Activated T-helper 9 cell treated with anti-CD3 and anti-CD28 coated beads, Interleukin-2, amount 50 U/mL, for 16 hours (primary cell): ENCODE results near the gene TSPAN3.

Experiments used
- DNase-seq: peaks from one replicate; pipeline ENCODE4 v3.0.0-alpha.2; 2020; ENCODE audit warnings: low read depth

Gene TSPAN3

GRCh38 chr15:77009646-77010311 is 61.1 kb downstream of the TSPAN3 start:
- DNase-seq = no peak

DNA sequence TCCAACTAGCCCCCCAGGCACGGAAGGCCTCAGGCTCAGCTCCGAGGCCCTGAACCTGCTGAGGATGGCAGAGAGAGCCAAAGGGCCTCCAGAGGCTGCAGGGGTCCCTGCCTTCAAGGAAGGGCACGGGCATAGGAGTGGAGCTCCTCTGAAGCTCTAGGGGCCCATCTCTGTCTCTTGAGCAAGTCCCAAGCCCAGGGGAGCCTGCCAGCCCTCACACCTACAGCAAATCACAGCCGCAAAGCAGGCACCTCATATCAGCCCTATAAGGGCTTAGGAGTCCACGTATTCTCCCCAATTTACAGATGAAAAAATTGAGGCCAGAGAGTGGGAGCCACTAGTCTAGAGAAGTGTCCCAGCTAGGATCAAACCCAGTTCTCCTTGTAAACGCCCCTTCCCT is 61.7 kb downstream of the TSPAN3 start:
- DNase-seq = no peak

DNA sequence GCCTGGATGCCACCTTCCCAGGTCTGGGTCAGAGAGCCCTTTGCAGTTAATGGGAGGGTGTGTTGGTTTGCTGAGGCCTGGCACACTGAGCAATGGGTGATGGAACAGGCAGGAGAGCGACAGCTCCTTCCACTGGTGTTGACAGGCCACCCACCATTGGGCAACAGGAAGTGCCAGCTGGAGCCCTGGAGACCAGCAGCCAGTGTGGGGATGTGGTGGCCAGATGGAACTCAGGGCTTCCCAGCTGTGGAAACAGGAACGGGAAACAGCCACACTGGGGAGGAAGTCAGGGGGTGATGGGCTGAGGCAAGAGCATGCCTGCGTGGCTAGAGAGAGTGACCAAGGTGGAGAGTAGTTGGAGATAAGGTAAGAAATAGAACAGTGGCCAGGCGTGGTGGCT is 66.7 kb downstream of the TSPAN3 start:
- DNase-seq = no peak

DNA sequence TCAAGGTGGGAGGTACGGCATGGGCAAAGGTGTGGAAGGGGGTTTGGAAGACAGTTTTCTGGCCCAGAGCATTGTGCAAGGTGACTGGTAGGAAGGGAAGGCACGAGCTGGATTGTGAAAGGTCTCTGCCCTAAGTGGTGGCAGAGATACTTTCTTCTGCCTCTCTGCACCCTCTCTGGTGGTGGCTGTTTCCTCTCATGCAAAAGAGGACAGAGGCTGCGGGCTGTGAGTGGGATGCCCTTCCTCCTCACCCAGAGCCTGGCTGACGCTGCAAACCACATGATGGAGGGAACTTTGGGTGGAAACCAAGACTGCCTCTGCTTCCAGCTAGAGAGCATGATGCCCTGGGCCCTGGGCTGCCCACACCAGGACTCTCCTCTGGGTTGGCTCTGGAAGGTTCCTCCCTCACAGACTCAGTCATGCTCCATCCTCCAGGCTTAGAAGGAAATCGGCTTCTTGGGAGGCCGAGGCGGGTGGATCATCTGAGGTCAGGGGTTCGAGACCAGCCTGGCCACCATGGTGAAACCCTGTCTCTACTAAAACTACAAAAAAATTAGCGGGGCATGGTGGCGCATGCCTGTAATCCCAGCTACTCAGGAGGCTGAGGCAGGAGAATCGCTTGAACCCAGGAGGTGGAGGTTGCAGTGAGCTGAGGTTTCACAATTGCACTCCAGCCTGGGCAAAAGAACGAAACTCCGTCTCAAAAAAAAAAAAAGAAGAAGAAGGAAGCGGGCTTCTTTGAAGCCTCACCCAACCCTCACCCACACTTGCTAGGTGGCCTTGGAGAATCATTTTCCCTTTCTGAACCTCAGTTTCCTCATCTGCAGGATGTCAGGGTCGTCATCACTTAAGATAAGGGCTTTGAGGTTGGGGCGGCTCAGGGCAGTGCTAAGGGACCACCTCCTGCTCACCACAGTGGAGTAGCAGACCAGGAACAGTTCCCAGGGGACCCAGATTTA is 67.7 kb downstream of the TSPAN3 start:
- DNase-seq = peak; percentile 61

DNA sequence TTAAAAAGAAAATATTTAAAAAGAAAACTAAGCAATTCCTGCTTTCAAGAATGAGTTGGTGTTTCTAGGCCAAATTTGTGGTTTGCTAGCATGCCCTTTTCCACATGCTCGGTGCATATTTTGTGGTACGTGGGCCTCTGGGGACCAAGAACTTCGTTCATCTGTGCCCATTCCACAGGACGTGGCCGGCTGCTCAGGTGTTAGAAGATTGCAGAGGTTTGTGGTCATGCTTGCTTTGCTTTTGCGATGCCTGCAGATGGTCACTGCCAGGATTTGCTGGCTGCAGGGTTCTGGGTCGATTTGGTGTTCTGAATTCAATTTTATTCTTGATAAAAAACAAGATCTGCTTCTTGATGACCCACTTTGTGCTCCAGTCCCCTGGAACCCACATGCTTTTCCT is 68.5 kb downstream of the TSPAN3 start:
- DNase-seq = no peak

GRCh38 chr15:77001966-77002365 is 68.9 kb downstream of the TSPAN3 start:
- DNase-seq = no peak

- DNase-seq = no peak
Observed at GRCh38 chr15:77001351-77001750, 69.6 kb downstream of the TSPAN3 start.

DNA sequence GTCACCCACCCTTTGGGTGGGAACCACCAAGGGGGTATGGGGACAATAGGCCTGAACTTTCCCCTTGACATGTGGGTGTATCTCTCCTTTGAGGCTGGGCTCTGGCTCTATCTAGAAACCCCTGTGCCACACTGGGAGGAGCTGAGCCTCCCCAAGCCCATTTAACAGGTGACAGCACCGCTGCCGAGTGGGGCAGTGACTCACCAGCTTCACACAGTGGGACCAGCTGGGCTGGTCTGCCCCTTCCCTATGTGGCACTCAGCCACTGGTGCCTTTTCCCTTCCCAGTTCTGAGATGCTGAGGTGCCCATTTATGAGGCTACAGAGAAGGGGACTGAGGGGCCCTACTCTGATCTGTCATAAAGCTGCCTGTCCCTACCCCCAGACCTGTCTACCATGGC is 70.9 kb downstream of the TSPAN3 start:
- no peak for DNase-seq

- DNase-seq = no peak
Observed at GRCh38 chr15:76998663-76999285, 72.1 kb downstream of the TSPAN3 start.

DNA sequence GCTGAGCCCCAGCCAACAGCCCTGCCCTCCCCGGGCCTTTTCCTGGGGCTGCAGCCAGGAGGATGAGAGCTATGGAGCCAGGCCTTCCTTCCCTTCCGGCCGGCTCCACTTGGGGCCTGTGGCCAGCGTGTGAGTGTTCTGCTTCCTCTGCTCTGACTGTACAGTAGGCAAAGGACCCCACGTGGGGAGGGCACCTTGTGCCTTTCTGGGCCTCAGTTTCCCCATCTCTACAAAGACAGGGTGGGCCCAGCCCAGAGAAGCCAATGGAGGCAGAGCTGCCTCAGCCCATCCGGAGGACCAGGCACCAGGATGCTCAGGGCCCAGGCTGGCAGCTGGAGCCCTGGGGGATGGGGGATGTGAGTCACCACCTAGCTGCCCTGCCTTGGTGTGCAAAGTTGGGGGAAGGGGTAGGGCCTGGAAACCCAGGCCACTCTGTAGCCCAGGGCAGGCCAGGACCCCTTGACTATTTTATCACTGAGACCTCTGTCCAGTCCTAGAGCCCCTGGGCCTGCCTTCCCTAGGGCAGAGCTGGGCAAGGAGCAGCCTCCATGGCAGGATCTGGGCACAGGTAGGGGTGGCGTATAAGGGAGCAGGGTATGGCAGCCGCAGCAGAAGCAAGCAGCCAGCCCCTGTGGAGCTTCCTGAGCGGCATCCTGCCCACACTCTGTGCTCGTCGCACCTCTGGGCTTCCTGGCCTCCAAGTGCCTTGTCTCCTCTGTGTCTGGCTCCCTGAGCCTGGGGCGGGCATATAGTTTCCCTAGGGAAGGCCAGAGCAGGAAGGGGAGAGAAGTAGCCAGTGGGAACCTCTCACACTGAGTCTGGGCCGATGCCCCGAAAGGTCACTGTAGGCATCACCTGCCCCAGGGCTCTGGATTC is 74.1 kb downstream of the TSPAN3 start:
- peak; percentile 44 for DNase-seq

- no peak for DNase-seq
Observed at GRCh38 chr15:76996076-76996525, 74.8 kb downstream of the TSPAN3 start.

DNA sequence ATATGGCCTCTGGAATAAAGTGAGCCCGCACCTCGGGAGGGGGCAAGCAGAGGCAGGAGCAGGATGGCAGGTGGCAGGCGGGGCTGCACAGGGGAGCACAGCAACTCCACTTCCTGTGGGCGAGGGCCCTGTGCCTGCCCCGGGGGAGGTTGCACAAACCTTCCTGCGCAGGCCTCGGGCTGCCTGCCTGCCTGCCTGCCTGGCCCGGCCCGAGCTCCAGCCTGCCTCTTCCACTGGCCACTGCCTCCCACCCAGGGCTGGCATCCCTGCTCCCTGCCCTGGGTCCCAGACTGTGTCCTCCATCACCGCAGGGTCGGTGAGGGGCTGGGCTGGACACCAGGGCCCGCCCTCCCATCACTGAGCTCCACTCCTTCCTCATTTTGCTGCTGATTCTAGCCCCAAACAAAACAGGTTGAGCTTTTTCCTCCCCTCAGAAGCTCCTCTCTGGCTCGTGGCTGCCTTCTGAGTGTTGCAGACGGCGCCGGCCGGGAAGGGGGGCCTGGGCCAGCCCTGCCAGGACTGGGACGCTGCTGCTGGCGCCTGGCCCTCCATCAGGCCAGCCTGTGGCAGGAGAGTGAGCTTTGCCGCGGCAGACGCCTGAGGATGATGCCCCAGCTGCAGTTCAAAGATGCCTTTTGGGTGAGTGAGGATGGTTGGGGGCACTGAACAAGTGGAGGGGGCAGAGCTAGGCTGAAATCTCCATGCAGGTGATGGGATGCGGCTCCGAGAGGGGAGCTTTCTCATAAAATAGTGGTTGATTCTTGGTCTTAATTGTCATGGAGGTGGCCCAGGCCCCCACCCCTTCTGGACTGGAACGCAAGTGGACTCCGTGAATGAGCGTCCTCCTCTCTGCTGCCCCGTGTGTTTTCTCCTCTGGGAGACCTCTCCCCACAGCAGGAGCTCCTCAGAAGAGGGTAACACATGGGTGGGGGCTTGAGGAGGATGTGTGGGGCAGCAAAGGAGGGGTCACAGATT is 75.7 kb downstream of the TSPAN3 start, which contains the start of gene PSTPIP1:
Gene PSTPIP1 (plus strand): TSS at position 156 of the 975 bp plus-strand sequence. CDS start 448 bp downstream, at position 604.
- DNase-seq = peak; percentile 57

DNA sequence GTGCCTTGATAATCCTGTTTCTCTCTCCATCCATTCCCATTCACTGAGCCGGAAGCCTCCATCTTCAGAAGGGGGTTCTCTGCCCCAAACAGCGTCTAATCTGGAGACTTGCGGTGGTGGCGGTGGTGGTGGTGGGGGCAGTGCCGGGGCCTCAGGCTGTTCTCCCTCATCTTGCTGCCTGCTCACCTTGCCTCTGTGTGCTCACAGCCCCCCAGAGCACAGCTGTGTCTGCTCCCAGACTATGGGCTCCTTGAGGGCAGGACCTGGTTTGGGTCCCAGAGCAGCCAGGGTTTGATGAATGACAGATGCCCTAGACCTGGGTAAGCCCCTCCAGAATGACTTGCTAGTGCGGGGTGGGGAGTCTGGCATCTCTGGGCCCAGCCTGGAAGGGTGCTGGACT is 76.4 kb downstream of the TSPAN3 start:
- DNase-seq = no peak

GRCh38 chr15:76994001-76994400 is 76.9 kb downstream of the TSPAN3 start:
- DNase-seq = peak; percentile 43

- DNase-seq = no peak
Observed at GRCh38 chr15:76993114-76993725, 77.7 kb downstream of the TSPAN3 start.

DNA sequence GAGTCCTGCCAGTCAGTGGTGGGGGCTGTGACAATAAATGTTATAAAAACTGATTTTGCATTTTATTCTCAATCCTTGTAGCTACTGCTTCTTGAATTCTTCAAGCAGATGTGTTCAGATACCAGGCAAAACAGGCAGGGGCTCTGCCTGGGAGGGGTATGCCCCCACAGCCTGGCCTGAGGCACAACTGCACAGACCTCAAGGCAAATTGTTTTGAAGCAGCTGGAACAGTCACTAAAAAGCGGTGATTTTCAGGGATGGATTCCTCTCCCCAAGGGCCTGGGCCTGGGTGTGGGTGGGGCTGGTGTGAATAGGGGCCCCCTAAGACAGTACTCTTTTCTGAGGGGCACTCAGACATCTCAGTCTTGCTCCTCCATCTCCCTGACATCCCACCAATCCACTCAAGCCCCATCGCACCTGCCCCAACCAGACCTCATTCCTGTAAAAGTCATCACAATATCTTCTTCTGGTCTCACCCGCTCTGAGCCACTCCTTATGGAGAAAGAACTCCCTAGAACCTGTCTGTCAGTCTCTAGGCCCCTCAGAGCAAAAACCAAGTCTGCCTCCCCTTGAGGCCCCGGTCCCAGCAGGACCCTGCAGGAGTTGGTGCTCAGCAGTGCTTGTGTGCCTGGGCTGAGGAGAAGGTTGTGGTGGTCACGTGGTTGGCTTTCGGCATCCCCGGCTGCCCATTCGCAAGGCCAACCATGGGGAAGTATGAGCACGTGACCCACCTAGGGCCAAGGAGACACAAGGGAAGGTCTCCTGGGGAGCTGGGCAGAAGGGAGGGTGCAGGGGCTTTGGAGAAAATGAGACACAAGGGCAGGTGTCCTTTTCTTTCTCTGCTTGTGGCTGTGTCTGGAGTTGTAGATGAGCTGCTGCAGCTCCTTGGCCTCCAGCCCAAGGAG is 78.9 kb downstream of the TSPAN3 start:
- no peak for DNase-seq
